AG04450 (cell line): ENCODE results near the gene LHX4. TPM values are rescaled to one million over a fixed set of nuclear protein-coding genes. Genes with fewer than 3 reads are reported as not detected.

Source experiments
- CTCF ChIA-PET: fragments of 300-600, 350-600 bp; formaldehyde crosslinking; extraction: SDS; loops from one replicate; lab custom pipeline; 2022; ENCODE audit warnings: antibody characterized with exemption, inconsistent platforms; lab: Charles Lee
- POLR2A ChIA-PET: fragments of 350-600 bp; formaldehyde crosslinking; extraction: SDS; loops from one replicate; lab custom pipeline; 2021; ENCODE audit warnings: antibody characterized with exemption, inconsistent platforms; lab: Yijun Ruan, JAX
- DNase-seq: peaks from one replicate; pipeline ENCODE4 v3.0.0-alpha.2; 2011; ENCODE audit warnings: low read depth, low spot score
- H3K27ac ChIP-seq: one replicate; pipeline ENCODE4 v1.5.1; 2012; ENCODE audit warnings: low read depth, low read length, control low read depth
- H3K27me3 ChIP-seq: one replicate; pipeline ENCODE4 v1.6.0; 2012; ENCODE audit warnings: low read length; ENCODE audit not compliant: control insufficient read depth, insufficient read depth
- H3K4me3 ChIP-seq: 2 replicates; pipeline ENCODE4 v1.5.1; 2011; ENCODE audit warnings: mild to moderate bottlenecking, low read depth, low read length, control low read depth
- H3K9me3 ChIP-seq: 2 replicates; pipeline ENCODE4 v1.5.1; 2012; ENCODE audit warnings: low read length; ENCODE audit not compliant: control insufficient read depth, insufficient read depth
- CTCF ChIP-seq: IDR thresholded peaks from 2 replicates; pipeline ENCODE4 v1.5.1; 2011; ENCODE audit warnings: low read depth, low read length, control low read depth, inconsistent platforms
- polyA plus RNA-seq: library from polyadenylated mRNA; depleted of rRNA; stranded (reverse); fragments of >200 nt; gene quantifications from 2 replicates; pipeline ENCODE4 v1.2.3, GENCODE V29; 2011

The LHX4 gene
- polyA plus RNA-seq, 1 experiment = 0.10 TPM

- H3K27me3 ChIP-seq = peaks cover 5% of the 10 kb centered on the region
- no peak overlapping the region for H3K27ac ChIP-seq
- CTCF ChIA-PET = no interaction called here
- H3K4me3 ChIP-seq = no peak overlapping the region
- H3K9me3 ChIP-seq = no peaks in the 10 kb centered on the region
- no peak for TF ChIP-seq CTCF
- DNase-seq = no peak
- POLR2A ChIA-PET = no interaction called here
These were observed 35.8 kb downstream of the LHX4 start for GRCh38 chr1:180265871-180266270.

GRCh38 chr1:180266275-180267210 lies 36.5 kb downstream of the LHX4 start:
- ChIA-PET CTCF (interaction anchor here (0.9 to 1.4 kb wide), 3 partner anchors 14 to 451 kb away, joined by 3 to 5 read pairs (median 4); no protein-coding TSS in a partner anchor), POLR2A (interaction anchor here (0.5 kb wide), 1 partner anchor 16 kb away, joined by 3 read pairs; no protein-coding TSS in a partner anchor)
- no peak for DNase-seq

GRCh38 chr1:180267211-180267561 lies 37.1 kb downstream of the LHX4 start:
- ChIA-PET POLR2A (interaction anchor here (0.5 kb wide), 1 partner anchor 16 kb away, joined by 3 read pairs; no protein-coding TSS in a partner anchor), CTCF (interaction anchor here (0.9 to 1.4 kb wide), 3 partner anchors 14 to 452 kb away, joined by 3 to 5 read pairs (median 4); no protein-coding TSS in a partner anchor)
- TF ChIP-seq CTCF = no peak
- H3K4me3 ChIP-seq = no peak overlapping the region
- peaks cover 3% of the 10 kb centered on the region for H3K27me3 ChIP-seq
- no peak overlapping the region for H3K27ac ChIP-seq
- DNase-seq = no peak
- H3K9me3 ChIP-seq = no peaks in the 10 kb centered on the region

More at GRCh38 chr1:180266275-180267210, 36.5 kb downstream of the LHX4 start:
- Histone ChIP-seq H3K4me3 (no peak overlapping the region), H3K27ac (no peak overlapping the region), H3K9me3 (no peaks in the 10 kb centered on the region), H3K27me3 (peaks cover 5% of the 10 kb centered on the region)
- no peak for TF ChIP-seq CTCF

GRCh38 chr1:180267761-180268555 lies 37.9 kb downstream of the LHX4 start:
- Histone ChIP-seq H3K4me3 (no peak overlapping the region), H3K27me3 (peaks cover 2% of the 10 kb centered on the region), H3K9me3 (no peaks in the 10 kb centered on the region), H3K27ac (no peak overlapping the region)
- no peak for TF ChIP-seq CTCF
- ChIA-PET POLR2A (no interaction called here), CTCF (interaction anchor here (1.2 to 1.4 kb wide), 2 partner anchors 15 to 215 kb away, joined by 4 to 5 read pairs; no protein-coding TSS in a partner anchor)
- no peak for DNase-seq
